GM12872 (cell line): ENCODE data around the gene GON7.

Experiments used
- CTCF ChIP-seq: IDR thresholded peaks from 3 replicates; pipeline ENCODE4 v1.5.1; 2011; ENCODE audit warnings: low read depth, mild to moderate bottlenecking, low read length, moderate library complexity; ENCODE audit not compliant: insufficient read depth

GON7 gene

GRCh38 chr14:93173943-93174395 is 32.9 kb downstream of the GON7 start:
- no peak for TF ChIP-seq CTCF

- no peak for TF ChIP-seq CTCF
Measured at GRCh38 chr14:93171376-93171775, 35.5 kb downstream of the GON7 start.

GRCh38 chr14:93163564-93163963 is 43.3 kb downstream of the GON7 start:
- peak; percentile 33; the same call in 1 of the 3 replicates for TF ChIP-seq CTCF

- TF ChIP-seq CTCF: no peak
Measured at GRCh38 chr14:93161411-93161940, 45.4 kb downstream of the GON7 start.

GRCh38 chr14:93160353-93160801 is 46.5 kb downstream of the GON7 start:
- TF ChIP-seq CTCF: peak; percentile 52; the same call in 2 of the 3 replicates

GRCh38 chr14:93156693-93157369 is 50.0 kb downstream of the GON7 start:
- no peak for TF ChIP-seq CTCF

- TF ChIP-seq CTCF: no peak
Measured at GRCh38 chr14:93155667-93156066, 51.2 kb downstream of the GON7 start.
